Measurements from ENCODE around the gene ATP8A2.

DNA sequence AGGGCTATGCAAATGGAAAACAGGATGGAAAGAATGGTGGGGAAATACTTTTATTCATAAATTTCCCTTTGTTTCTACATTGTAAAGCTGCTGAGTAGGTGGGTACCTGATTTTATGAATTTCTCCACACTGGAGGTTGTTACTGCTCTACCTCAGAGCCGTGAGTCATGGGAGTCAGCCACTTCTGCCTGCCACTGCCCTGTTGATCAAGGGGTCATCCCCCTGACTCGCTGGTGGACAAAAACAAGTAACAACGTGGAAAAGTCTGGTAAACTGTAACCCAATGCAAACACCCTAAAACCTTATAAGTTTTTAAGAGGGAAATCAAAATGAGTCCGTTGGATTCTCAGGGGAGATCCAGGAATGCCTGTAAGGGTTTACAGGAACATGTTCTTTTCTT lies 329.5 kb downstream of the ATP8A2 start:
- TF ChIP-seq FOXA1 (IDR thresholded peaks at IDR 0.05) (no peak), EGR1 (IDR thresholded peaks at IDR 0.05; ENCODE audit: low read depth in 2 of 2) (no peak), RXRA (IDR thresholded peaks at IDR 0.05) (no peak), RAD21 (IDR thresholded peaks at IDR 0.05) (no peak), GABPA (IDR thresholded peaks at IDR 0.05 in 1 of 2, conservative IDR thresholded peaks at IDR 0.05 in 1 of 2) (no peak), YY1 (IDR thresholded peaks at IDR 0.05) (no peak), FOXA2 (IDR thresholded peaks at IDR 0.05) (no peak), NR2F2 (IDR thresholded peaks at IDR 0.05) (no peak)
- TF ChIP-seq, protein P1, sequence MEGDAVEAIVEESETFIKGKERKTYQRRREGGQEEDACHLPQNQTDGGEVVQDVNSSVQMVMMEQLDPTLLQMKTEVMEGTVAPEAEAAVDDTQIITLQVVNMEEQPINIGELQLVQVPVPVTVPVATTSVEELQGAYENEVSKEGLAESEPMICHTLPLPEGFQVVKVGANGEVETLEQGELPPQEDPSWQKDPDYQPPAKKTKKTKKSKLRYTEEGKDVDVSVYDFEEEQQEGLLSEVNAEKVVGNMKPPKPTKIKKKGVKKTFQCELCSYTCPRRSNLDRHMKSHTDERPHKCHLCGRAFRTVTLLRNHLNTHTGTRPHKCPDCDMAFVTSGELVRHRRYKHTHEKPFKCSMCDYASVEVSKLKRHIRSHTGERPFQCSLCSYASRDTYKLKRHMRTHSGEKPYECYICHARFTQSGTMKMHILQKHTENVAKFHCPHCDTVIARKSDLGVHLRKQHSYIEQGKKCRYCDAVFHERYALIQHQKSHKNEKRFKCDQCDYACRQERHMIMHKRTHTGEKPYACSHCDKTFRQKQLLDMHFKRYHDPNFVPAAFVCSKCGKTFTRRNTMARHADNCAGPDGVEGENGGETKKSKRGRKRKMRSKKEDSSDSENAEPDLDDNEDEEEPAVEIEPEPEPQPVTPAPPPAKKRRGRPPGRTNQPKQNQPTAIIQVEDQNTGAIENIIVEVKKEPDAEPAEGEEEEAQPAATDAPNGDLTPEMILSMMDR (IDR thresholded peaks at IDR 0.05; ENCODE audit: low read depth, low read length, missing input control), result no peak
- TF ChIP-seq, protein P2, sequence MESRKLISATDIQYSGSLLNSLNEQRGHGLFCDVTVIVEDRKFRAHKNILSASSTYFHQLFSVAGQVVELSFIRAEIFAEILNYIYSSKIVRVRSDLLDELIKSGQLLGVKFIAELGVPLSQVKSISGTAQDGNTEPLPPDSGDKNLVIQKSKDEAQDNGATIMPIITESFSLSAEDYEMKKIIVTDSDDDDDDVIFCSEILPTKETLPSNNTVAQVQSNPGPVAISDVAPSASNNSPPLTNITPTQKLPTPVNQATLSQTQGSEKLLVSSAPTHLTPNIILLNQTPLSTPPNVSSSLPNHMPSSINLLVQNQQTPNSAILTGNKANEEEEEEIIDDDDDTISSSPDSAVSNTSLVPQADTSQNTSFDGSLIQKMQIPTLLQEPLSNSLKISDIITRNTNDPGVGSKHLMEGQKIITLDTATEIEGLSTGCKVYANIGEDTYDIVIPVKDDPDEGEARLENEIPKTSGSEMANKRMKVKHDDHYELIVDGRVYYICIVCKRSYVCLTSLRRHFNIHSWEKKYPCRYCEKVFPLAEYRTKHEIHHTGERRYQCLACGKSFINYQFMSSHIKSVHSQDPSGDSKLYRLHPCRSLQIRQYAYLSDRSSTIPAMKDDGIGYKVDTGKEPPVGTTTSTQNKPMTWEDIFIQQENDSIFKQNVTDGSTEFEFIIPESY (IDR thresholded peaks at IDR 0.05), result no peak
- TF ChIP-seq, protein P3, sequence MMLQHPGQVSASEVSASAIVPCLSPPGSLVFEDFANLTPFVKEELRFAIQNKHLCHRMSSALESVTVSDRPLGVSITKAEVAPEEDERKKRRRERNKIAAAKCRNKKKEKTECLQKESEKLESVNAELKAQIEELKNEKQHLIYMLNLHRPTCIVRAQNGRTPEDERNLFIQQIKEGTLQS (IDR thresholded peaks at IDR 0.05), result no peak

All from liver (tissue), 3 donors.